ENCODE results near the gene NKAIN4. TPM values are rescaled to one million over a fixed set of nuclear protein-coding genes. Genes with fewer than 3 reads are reported as not detected.

The NKAIN4 gene
- total RNA-seq, 4 donors from 2014 or later: not detected

DNA sequence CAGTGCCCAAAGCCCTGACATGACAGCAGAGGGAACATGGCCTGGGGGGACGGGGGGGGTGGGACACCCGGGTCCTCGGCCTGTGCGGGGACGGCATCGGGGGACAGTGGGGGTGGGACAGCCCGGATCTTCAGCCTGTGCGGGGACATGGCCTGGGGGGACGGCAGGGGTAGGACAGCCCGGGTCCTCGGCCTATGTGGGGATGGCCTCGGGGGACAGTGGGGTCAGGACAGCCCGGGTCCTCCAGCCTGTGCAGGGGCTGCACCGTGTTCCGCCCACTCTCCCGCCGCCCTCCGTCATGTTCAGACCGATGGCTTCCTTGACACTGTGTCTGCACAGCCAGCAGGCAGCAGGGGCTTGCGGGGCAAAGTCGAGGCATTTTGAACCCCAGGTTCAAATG is 11.5 kb downstream of the NKAIN4 start:
- DNase-seq (ENCODE audit: low spot score) (no peak), ATAC-seq (ENCODE audit: low FRiP score) (no peak)
- TF ChIP-seq, protein P1, sequence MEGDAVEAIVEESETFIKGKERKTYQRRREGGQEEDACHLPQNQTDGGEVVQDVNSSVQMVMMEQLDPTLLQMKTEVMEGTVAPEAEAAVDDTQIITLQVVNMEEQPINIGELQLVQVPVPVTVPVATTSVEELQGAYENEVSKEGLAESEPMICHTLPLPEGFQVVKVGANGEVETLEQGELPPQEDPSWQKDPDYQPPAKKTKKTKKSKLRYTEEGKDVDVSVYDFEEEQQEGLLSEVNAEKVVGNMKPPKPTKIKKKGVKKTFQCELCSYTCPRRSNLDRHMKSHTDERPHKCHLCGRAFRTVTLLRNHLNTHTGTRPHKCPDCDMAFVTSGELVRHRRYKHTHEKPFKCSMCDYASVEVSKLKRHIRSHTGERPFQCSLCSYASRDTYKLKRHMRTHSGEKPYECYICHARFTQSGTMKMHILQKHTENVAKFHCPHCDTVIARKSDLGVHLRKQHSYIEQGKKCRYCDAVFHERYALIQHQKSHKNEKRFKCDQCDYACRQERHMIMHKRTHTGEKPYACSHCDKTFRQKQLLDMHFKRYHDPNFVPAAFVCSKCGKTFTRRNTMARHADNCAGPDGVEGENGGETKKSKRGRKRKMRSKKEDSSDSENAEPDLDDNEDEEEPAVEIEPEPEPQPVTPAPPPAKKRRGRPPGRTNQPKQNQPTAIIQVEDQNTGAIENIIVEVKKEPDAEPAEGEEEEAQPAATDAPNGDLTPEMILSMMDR (IDR thresholded peaks at IDR 0.05): no peak

DNA sequence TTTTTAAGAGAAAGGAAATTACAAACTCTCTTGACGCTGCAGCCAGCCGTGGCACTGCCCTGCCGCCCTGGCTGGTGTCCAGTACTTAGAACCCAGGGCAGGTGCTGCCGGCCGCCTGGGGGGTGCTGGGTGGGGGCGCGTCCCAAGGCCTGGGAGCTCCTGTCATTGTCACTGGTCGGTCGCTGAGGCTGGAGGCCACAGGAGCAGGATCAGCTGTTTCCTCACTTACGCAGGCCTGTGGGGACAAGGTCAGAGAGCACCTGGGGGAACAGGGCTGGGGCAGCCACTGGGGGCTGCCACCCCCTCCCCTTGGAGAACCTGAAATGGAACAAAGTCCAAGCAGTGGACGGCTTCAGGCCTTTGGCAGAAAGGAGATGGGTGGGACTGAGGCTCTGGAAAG is 13.0 kb downstream of the NKAIN4 start:
- TF ChIP-seq, protein P1 (IDR thresholded peaks at IDR 0.05): no peak
- no peak for ATAC-seq (ENCODE audit: low FRiP score)
- no peak for DNase-seq (ENCODE audit: low spot score)

DNA sequence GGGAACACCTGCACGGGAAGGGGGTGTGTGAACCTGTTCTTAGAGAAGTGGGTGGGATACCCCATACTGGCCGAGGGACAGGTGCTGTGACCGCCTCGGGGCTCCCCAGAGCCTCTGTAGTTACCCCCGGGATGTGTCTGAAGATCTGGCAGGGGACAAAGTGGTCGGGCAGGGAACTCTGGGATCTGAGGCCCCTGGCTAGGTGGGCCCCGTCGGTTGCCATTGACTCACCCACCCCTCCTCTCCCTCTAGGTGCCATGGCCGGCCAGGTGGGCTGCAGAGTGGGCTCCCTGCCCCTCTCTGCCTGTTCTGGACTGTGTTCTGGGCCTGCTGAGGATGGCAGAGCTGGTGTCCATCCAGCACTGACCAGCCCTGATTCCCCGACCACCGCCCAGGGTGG is 14.3 kb downstream of the NKAIN4 start:
- DNase-seq (ENCODE audit: low spot score) (no peak), ATAC-seq (ENCODE audit: low FRiP score) (no peak)
- TF ChIP-seq, protein P1 (IDR thresholded peaks at IDR 0.05): no peak

DNA sequence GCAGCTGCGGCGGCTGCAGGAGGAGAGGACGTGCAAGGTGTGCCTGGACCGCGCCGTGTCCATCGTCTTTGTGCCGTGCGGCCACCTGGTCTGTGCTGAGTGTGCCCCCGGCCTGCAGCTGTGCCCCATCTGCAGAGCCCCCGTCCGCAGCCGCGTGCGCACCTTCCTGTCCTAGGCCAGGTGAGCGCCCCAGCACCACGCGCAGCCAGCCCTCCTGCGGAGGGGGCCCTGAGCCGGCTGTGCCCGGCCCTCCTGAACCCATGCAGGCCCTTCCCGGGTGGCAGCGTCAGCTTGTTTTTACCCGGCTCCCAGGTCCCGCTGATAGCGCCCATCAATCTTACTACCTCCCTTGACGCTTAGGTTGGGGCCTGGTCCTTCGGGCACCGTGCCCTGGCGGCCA is 14.8 kb downstream of the NKAIN4 start:
- DNase-seq (ENCODE audit: low spot score) (no peak), ATAC-seq (ENCODE audit: low FRiP score) (no peak)

DNA sequence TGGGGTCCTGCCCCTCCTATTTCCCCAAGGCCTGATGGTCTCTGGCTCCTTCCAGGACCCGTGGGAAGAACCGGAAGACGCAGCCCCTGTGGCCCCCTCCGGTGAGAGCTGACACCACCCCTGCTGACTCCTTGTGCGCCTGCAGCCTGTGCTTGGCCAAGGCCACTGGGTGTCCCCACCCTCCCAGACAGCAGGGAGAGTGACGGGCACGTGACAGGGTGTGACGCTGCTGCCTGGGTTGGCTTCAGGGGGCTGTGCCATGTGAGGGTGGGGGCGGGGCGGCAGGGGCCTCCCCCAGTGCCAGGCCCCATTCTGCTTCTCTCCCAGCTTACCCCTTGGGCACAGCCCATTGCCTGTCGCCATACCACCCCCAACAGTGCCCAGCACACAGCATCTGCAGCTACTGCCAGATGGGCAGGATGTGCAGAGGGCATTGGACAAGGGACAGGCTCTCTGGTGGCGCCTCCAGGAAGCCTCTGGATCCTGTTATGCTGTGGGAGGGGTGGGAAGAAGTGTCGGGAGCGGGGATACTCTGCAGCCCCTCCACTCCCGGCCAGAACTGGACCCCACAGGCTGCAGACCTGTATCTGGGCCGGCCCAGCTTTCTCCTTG is 15.6 kb downstream of the NKAIN4 start:
- ATAC-seq (ENCODE audit: low FRiP score) (no peak), DNase-seq (ENCODE audit: low spot score) (no peak)
- TF ChIP-seq, protein P1 (IDR thresholded peaks at IDR 0.05): no peak

More for the DNA sequence above, 14.8 kb downstream of the NKAIN4 start:
- TF ChIP-seq, protein P1 (IDR thresholded peaks at IDR 0.05): no peak

DNA sequence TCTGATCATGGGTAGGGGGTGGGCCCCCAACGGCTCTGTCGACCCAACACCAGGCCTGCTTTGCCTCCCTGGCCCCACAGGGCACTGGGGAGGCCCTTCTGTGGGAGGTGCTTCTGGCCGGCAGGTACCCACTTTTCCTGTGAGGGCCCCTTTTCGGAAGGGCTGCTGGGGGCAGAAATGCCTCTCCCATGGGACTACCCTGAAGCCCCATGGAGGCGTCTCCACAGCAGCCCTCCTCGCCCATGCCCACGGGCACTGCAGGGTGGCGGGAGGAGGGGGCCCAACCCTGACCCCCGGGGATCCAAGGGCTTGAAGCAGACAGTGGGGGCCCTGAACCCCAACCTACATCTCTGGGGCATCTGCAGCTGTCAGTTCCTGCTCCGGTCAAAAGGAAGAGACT is 16.2 kb downstream of the NKAIN4 start:
- TF ChIP-seq, protein P1 (IDR thresholded peaks at IDR 0.05): no peak
- no peak for ATAC-seq (ENCODE audit: low FRiP score)
- DNase-seq (ENCODE audit: low spot score): no peak

DNA sequence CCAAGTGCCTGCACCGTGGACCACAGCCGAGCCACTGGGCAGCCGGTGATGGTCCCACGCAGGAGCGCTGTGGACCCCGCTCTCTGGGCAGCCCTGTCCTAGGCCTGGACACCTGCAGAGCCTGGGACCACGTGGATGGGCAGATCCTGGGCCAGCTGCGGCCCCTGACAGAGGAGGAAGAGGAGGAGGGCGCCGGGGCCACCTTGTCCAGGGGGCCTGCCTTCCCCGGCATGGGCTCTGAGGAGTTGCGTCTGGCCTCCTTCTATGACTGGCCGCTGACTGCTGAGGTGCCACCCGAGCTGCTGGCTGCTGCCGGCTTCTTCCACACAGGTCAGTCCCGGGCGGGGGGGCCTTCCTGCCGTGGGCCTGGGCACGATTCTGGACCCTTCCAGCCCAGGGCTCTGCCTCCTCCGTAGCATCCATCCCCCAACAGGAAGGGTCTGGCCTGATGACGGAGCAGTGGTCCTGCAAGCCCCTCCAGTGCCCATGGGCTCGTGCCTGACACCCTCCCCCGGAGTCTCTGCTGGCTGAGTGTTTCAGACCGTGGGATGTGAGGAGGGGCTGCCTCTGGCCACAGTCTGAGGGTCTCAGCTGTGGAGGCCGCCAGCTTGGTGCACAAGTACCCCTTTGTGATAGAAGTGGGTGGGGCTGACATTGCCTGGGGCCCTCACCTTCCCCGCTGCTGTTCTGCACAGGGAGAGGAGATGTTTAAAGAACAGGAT is 18.0 kb downstream of the NKAIN4 start:
- ATAC-seq (ENCODE audit: low FRiP score): no peak
- TF ChIP-seq, protein P1 (IDR thresholded peaks at IDR 0.05): no peak
- DNase-seq (ENCODE audit: low spot score): no peak

Data from omental fat pad (tissue), 4 donors.